Measurements from ENCODE around the gene C1QTNF3.

DNA sequence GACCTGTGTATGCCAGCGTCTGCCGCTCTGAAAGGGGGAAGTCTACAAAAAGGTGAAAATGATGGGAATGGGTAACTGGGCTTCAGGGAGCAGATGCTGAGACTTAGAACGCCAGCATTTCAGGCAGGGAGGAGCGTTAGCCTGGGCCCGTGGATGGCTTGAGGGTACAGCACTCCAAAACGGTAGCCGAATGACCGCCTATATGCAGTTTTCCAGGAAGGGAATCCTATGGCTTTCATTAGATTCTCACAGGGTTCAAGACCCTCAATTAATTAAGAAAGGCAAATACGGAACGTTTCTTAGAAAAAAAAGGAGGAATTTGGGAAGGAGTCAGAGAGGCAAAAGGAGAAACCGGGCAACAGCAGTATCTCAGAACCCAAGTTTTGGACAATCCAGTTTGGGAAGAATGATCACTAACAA lies 35.8 kb downstream of the C1QTNF3 start:
- TF ChIP-seq, protein P1, sequence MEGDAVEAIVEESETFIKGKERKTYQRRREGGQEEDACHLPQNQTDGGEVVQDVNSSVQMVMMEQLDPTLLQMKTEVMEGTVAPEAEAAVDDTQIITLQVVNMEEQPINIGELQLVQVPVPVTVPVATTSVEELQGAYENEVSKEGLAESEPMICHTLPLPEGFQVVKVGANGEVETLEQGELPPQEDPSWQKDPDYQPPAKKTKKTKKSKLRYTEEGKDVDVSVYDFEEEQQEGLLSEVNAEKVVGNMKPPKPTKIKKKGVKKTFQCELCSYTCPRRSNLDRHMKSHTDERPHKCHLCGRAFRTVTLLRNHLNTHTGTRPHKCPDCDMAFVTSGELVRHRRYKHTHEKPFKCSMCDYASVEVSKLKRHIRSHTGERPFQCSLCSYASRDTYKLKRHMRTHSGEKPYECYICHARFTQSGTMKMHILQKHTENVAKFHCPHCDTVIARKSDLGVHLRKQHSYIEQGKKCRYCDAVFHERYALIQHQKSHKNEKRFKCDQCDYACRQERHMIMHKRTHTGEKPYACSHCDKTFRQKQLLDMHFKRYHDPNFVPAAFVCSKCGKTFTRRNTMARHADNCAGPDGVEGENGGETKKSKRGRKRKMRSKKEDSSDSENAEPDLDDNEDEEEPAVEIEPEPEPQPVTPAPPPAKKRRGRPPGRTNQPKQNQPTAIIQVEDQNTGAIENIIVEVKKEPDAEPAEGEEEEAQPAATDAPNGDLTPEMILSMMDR (IDR thresholded peaks at IDR 0.05), result no peak
- TF ChIP-seq EZH2 (IDR thresholded peaks at IDR 0.05; ENCODE audit: borderline replicate concordance, insufficient read depth, low read depth, low read length, poor library complexity, severe bottlenecking), result no peak
